Body of pancreas (tissue), 4 donors: Measurements from ENCODE around the gene PSME2.

Source experiments
- POLR2A ChIP-seq, 3 donors: fragments of 450-650 bp; IDR thresholded peaks; one replicate each; pipeline ENCODE4 v1.6.1; 2016; ENCODE audit warnings: antibody characterized with exemption in 3 of 3, mild to moderate bottlenecking in 2 of 3
- TF ChIP-seq, protein P1 (sequence below), 7 experiments: fragments of 450-650 bp in 4 of 7; fragments of 200-600 bp in 3 of 7; sonication (generic) in 3 of 7; IDR thresholded peaks; one replicate each; pipeline ENCODE4 v1.5.1; 2016 to 2019; ENCODE audit warnings: antibody characterized with exemption in 7 of 7

DNA sequence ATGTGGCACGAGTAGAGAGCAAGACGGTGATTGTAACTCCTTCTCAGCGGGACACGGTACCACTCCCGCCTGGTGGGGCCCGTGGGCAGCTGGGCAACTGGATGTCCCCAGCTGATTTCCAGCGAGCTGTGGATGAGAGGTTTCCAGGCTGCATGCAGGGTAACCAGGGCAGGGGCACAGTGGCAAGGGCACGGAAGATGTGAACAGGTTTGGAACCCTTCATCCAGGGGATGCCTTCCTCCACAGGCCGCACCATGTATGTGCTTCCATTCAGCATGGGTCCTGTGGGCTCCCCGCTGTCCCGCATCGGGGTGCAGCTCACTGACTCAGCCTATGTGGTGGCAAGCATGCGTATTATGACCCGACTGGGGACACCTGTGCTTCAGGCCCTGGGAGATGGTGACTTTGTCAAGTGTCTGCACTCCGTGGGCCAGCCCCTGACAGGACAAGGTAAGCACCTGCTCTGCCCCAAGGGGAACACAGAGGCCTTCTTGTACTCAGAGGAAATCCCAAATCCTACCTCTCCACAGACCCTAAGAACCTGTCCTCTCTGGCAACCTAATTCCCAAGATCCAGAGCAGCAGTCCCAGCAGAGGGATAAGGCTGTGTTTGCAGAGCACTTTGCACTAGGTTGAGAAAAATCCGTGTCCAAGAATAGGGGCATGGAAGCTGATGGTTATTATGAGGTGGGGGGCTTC, 48.0 kb downstream of the PSME2 start:
- TF ChIP-seq, protein P1, sequence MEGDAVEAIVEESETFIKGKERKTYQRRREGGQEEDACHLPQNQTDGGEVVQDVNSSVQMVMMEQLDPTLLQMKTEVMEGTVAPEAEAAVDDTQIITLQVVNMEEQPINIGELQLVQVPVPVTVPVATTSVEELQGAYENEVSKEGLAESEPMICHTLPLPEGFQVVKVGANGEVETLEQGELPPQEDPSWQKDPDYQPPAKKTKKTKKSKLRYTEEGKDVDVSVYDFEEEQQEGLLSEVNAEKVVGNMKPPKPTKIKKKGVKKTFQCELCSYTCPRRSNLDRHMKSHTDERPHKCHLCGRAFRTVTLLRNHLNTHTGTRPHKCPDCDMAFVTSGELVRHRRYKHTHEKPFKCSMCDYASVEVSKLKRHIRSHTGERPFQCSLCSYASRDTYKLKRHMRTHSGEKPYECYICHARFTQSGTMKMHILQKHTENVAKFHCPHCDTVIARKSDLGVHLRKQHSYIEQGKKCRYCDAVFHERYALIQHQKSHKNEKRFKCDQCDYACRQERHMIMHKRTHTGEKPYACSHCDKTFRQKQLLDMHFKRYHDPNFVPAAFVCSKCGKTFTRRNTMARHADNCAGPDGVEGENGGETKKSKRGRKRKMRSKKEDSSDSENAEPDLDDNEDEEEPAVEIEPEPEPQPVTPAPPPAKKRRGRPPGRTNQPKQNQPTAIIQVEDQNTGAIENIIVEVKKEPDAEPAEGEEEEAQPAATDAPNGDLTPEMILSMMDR (IDR thresholded peaks at IDR 0.05) = no peak
- no peak for TF ChIP-seq POLR2A (IDR thresholded peaks at IDR 0.05)
